H9 (cell line): Measurements from ENCODE around the gene CLEC20A. TPM values are rescaled to one million over a fixed set of nuclear protein-coding genes. Genes with fewer than 3 reads are reported as not detected.

Experiments used
- DNase-seq: peaks from one replicate; pipeline ENCODE4 v3.0.0-alpha.2; 2017
- H2AFZ ChIP-seq: one replicate; pipeline ENCODE4 v1.6.1; 2013; ENCODE audit warnings: mild to moderate bottlenecking, low read length, control low read depth, moderate library complexity
- H2AK5ac ChIP-seq: 2 replicates; pipeline ENCODE4 v1.6.1; 2013; ENCODE audit warnings: low read length, control low read depth, mixed read lengths; ENCODE audit not compliant: insufficient read length
- H2BK120ac ChIP-seq: one replicate; pipeline ENCODE4 v1.6.1; 2013; ENCODE audit warnings: low read depth, mild to moderate bottlenecking, low read length, control low read depth, inconsistent platforms; ENCODE audit not compliant: poor library complexity, severe bottlenecking
- H2BK12ac ChIP-seq: 2 replicates; pipeline ENCODE4 v1.6.1; 2013; ENCODE audit warnings: low read length, control low read depth, mixed read lengths, low read depth; ENCODE audit not compliant: insufficient read length
- H2BK15ac ChIP-seq: 2 replicates; pipeline ENCODE4 v1.6.1; 2013; ENCODE audit warnings: low read depth, low read length, control low read depth
- H2BK20ac ChIP-seq: one replicate; pipeline ENCODE4 v1.6.1; 2013; ENCODE audit warnings: low read depth, mild to moderate bottlenecking, low read length, control low read depth, inconsistent platforms; ENCODE audit not compliant: poor library complexity, severe bottlenecking
- H2BK5ac ChIP-seq: 2 replicates; pipeline ENCODE4 v1.6.1; 2013; ENCODE audit warnings: low read length, control low read depth, mixed read lengths; ENCODE audit not compliant: insufficient read length
- H3K14ac ChIP-seq: 2 replicates; pipeline ENCODE4 v1.6.1; 2013; ENCODE audit warnings: low read length, control low read depth; ENCODE audit not compliant: insufficient read depth
- H3K18ac ChIP-seq: 2 replicates; pipeline ENCODE4 v1.6.1; 2013; ENCODE audit warnings: low read depth, mild to moderate bottlenecking, mixed read lengths, low read length, control low read depth; ENCODE audit not compliant: insufficient read length
- H3K23ac ChIP-seq: 2 replicates; pipeline ENCODE4 v1.6.1; 2013; ENCODE audit warnings: low read length, control low read depth, mixed read lengths, low read depth; ENCODE audit not compliant: insufficient read length
- H3K23me2 ChIP-seq: 2 replicates; pipeline ENCODE4 v1.6.1; 2013; ENCODE audit warnings: low read depth, mild to moderate bottlenecking, mixed read lengths, low read length, control low read depth; ENCODE audit not compliant: insufficient read length, poor library complexity, severe bottlenecking
- H3K27ac ChIP-seq: 2 replicates; pipeline ENCODE4 v1.5.1; 2013; ENCODE audit warnings: low read length, control low read depth, mixed read lengths, low read depth; ENCODE audit not compliant: insufficient read length
- H3K27me3 ChIP-seq: 2 replicates; pipeline ENCODE4 v1.6.1; 2013; ENCODE audit warnings: low read length, control low read depth, inconsistent platforms; ENCODE audit not compliant: insufficient read depth
- H3K4ac ChIP-seq: 2 replicates; pipeline ENCODE4 v1.6.1; 2013; ENCODE audit warnings: low read depth, mild to moderate bottlenecking, control low read depth, inconsistent platforms, low read length, moderate library complexity
- H3K4me1 ChIP-seq: 2 replicates; pipeline ENCODE4 v1.6.1; 2013; ENCODE audit warnings: low read length, control low read depth, inconsistent platforms; ENCODE audit not compliant: insufficient read depth
- H3K4me2 ChIP-seq: 2 replicates; pipeline ENCODE4 v1.6.1; 2013; ENCODE audit warnings: low read length, control low read depth, mixed read lengths; ENCODE audit not compliant: insufficient read length, insufficient read depth
- H3K56ac ChIP-seq: 2 replicates; pipeline ENCODE4 v1.6.1; 2013; ENCODE audit warnings: low read depth, mild to moderate bottlenecking, mixed read lengths, low read length, control low read depth; ENCODE audit not compliant: insufficient read length
- H3K79me1 ChIP-seq: 2 replicates; pipeline ENCODE4 v1.6.1; 2013; ENCODE audit warnings: low read depth, mild to moderate bottlenecking, moderate library complexity, low read length, control low read depth, inconsistent platforms; ENCODE audit not compliant: insufficient read depth, poor library complexity, severe bottlenecking
- H3K79me2 ChIP-seq: 2 replicates; pipeline ENCODE4 v1.6.1; 2013; ENCODE audit warnings: low read length, control low read depth, inconsistent platforms; ENCODE audit not compliant: insufficient read depth
- H3K9ac ChIP-seq: 2 replicates; pipeline ENCODE4 v1.6.1; 2013; ENCODE audit warnings: low read length, control low read depth, mixed read lengths; ENCODE audit not compliant: insufficient read length; ENCODE audit errors: extremely low read depth
- H3K9me3 ChIP-seq: one replicate; pipeline ENCODE4 v1.6.1; 2013; ENCODE audit warnings: low read depth, low read length, inconsistent platforms; ENCODE audit not compliant: control insufficient read depth
- H3T11ph ChIP-seq: one replicate; pipeline ENCODE4 v1.6.1; 2013; ENCODE audit warnings: mild to moderate bottlenecking, low read length, control low read depth, inconsistent platforms
- H4K20me1 ChIP-seq: one replicate; pipeline ENCODE4 v1.6.1; 2013; ENCODE audit not compliant: control insufficient read depth, insufficient read length, insufficient read depth
- H4K5ac ChIP-seq: 2 replicates; pipeline ENCODE4 v1.6.1; 2013; ENCODE audit warnings: low read depth, mild to moderate bottlenecking, mixed read lengths, low read length, control low read depth; ENCODE audit not compliant: insufficient read length
- H4K8ac ChIP-seq: replicated peaks from 2 replicates; pipeline ENCODE4 v1.6.1; 2013; ENCODE audit warnings: low read length, control low read depth, mixed read lengths, low read depth; ENCODE audit not compliant: insufficient read length
- H4K91ac ChIP-seq: 2 replicates; pipeline ENCODE4 v1.6.1; 2013; ENCODE audit warnings: low read depth, mild to moderate bottlenecking, moderate library complexity, mixed read lengths, low read length, control low read depth; ENCODE audit not compliant: insufficient read length
- H3K27ac Mint-ChIP-seq, 3 experiments: 2 replicates in 2 of 3; 3 replicates in 1 of 3; pipeline ENCODE4 v1.8.0; 2020 to 2021; ENCODE audit warnings: mixed read lengths in 3 of 3, mild to moderate bottlenecking in 1 of 3, moderate library complexity in 1 of 3
- H3K27me3 Mint-ChIP-seq: 2 replicates; pipeline ENCODE4 v1.8.0; 2021; ENCODE audit warnings: low read depth, mild to moderate bottlenecking, moderate library complexity, mixed read lengths
- H3K36me3 Mint-ChIP-seq, 3 experiments: 2 replicates in 2 of 3; 3 replicates in 1 of 3; pipeline ENCODE4 v1.8.0; 2020 to 2021; ENCODE audit warnings: low read depth in 3 of 3, mixed read lengths in 3 of 3; ENCODE audit not compliant: insufficient read depth in 1 of 3
- H3K4me1 Mint-ChIP-seq, 2 experiments: 2 replicates each; pipeline ENCODE4 v1.8.0; 2020; ENCODE audit warnings: mixed read lengths in 2 of 2
- H3K4me3 Mint-ChIP-seq, 2 experiments: 2 replicates in 1 of 2; 3 replicates in 1 of 2; pipeline ENCODE4 v1.8.0; 2020 to 2021; ENCODE audit warnings: mild to moderate bottlenecking in 2 of 2, mixed read lengths in 2 of 2, moderate library complexity in 1 of 2
- H3K9me3 Mint-ChIP-seq, 2 experiments: 2 replicates in 1 of 2; 3 replicates in 1 of 2; pipeline ENCODE4 v1.8.0; 2020; ENCODE audit warnings: mild to moderate bottlenecking in 2 of 2, mixed read lengths in 2 of 2, moderate library complexity in 1 of 2
- CTCF ChIP-seq: fragments of 200-600 bp; sonication (generic); conservative IDR thresholded peaks from 3 replicates; pipeline ENCODE4 v1.8.0; 2021; ENCODE audit warnings: antibody characterized with exemption, mild to moderate bottlenecking
- WGBS: extraction: QIAGEN DNeasy Blood & Tissue Kit; methylation state at CpG from one replicate; pipeline ENCODE4 v1.1.7; 2013; ENCODE audit warnings: missing lambda C conversion rate, low lambda C conversion rate, mixed read lengths; ENCODE audit not compliant: insufficient read length; ENCODE audit errors: extremely low coverage; 5-methylcytosine and 5-hydroxymethylcytosine counted together
- total RNA-seq: library from RNA; stranded (reverse); gene quantifications from 2 replicates; pipeline ENCODE4 v1.2.1, GENCODE V29; 2021

Gene CLEC20A
- total RNA-seq, 1 experiment from 2014 or later = not detected

- Histone ChIP-seq H3K4ac (no peak overlapping the region), H3K23me2 (no peaks in the 10 kb centered on the region), H3K4me2 (no peak overlapping the region), H3K14ac (no peak overlapping the region), H4K8ac (no peak overlapping the region), H3K18ac (no peak overlapping the region), H2BK15ac (no peak overlapping the region), H3K56ac (no peak overlapping the region), H3K9me3 (no peaks in the 10 kb centered on the region), H2BK20ac (no peak overlapping the region), H4K5ac (no peak overlapping the region), H3K79me1 (no peaks in the 10 kb centered on the region), H3K27me3 (no peaks in the 10 kb centered on the region), H4K20me1 (no peaks in the 10 kb centered on the region), H3K23ac (no peak overlapping the region), H3K9ac (no peak overlapping the region), H4K91ac (no peak overlapping the region), H3T11ph (no peak overlapping the region), H2BK120ac (no peak overlapping the region), H2AFZ (no peak overlapping the region), H3K4me1 (no peaks in the 10 kb centered on the region), H2AK5ac (no peak overlapping the region), H2BK12ac (no peak overlapping the region), H3K27ac (no peak overlapping the region), H3K79me2 (no peaks in the 10 kb centered on the region), H2BK5ac (no peak overlapping the region)
- Mint-ChIP-seq H3K4me3 (no peak overlapping the region), H3K4me1 (peaks cover 0 to under 1% of the 10 kb centered on the region in 2 experiments; a peak in 2 of 4 replicates), H3K27me3 (peaks cover 2% of the 10 kb centered on the region), H3K36me3 (no peaks in the 10 kb centered on the region), H3K9me3 (no peaks in the 10 kb centered on the region), H3K27ac (no peak overlapping the region)
- DNase-seq = no peak
- no CpG with 5 or more reads among the region's 6 CpGs for WGBS
- TF ChIP-seq CTCF = no peak
Observed at GRCh38 chr1:178506669-178507068, 9.9 kb upstream of the CLEC20A start.
